ENCODE measurements around the gene ARHGAP10.
"Not testable (repeated sequence)": the region's sequence is repeated elsewhere in the genome, so short reads cannot be mapped to it uniquely, and the experiment has no call there.

Gene ARHGAP10

GRCh38 chr4:147996859-147997258 lies 265.0 kb downstream of the ARHGAP10 start:
- no peak for TF ChIP-seq CTCF (IDR thresholded peaks at IDR 0.05)
- no peaks in the 10 kb centered on the region for H3K27me3 ChIP-seq
- no peak overlapping the region for H3K27ac ChIP-seq
- no peak overlapping the region for H3K4me3 ChIP-seq (ENCODE audit: low read depth in 1 of 2, low read length in 1 of 2)
- H3K9me3 ChIP-seq: no peaks in the 10 kb centered on the region
- H3K4me1 ChIP-seq (ENCODE audit: control insufficient read depth in 1 of 2, insufficient read depth in 1 of 2, low read depth in 1 of 2, low read length in 1 of 2): no peaks in the 10 kb centered on the region
- H3K36me3 ChIP-seq: no peaks in the 10 kb centered on the region

GRCh38 chr4:148000038-148000437 lies 268.1 kb downstream of the ARHGAP10 start:
- H3K9me3 ChIP-seq; H3K4me1 ChIP-seq (ENCODE audit: control insufficient read depth in 1 of 2, insufficient read depth in 1 of 2, low read depth in 1 of 2, low read length in 1 of 2); H3K27me3 ChIP-seq; H3K36me3 ChIP-seq; H3K4me3 ChIP-seq (ENCODE audit: low read depth in 1 of 2, low read length in 1 of 2); H3K27ac ChIP-seq: not testable (repeated sequence)

GRCh38 chr4:148004228-148004857 lies 272.5 kb downstream of the ARHGAP10 start:
- TF ChIP-seq CTCF (IDR thresholded peaks at IDR 0.05): no peak
- Histone ChIP-seq H3K36me3 (no peaks in the 10 kb centered on the region), H3K9me3 (no peaks in the 10 kb centered on the region), H3K27me3 (no peaks in the 10 kb centered on the region), H3K4me3 (ENCODE audit: low read depth in 1 of 2, low read length in 1 of 2) (no peak overlapping the region), H3K27ac (no peak overlapping the region), H3K4me1 (ENCODE audit: control insufficient read depth in 1 of 2, insufficient read depth in 1 of 2, low read depth in 1 of 2, low read length in 1 of 2) (no peaks in the 10 kb centered on the region)

- Histone ChIP-seq H3K4me3 (ENCODE audit: low read depth in 1 of 2, low read length in 1 of 2) (no peak overlapping the region), H3K27ac (no peak overlapping the region), H3K4me1 (ENCODE audit: control insufficient read depth in 1 of 2, insufficient read depth in 1 of 2, low read depth in 1 of 2, low read length in 1 of 2) (no peaks in the 10 kb centered on the region), H3K9me3 (no peaks in the 10 kb centered on the region), H3K36me3 (no peaks in the 10 kb centered on the region), H3K27me3 (no peaks in the 10 kb centered on the region)
- TF ChIP-seq CTCF (IDR thresholded peaks at IDR 0.05): no peak
These were observed 274.1 kb downstream of the ARHGAP10 start for GRCh38 chr4:148006001-148006400.

GRCh38 chr4:148007314-148007760 lies 275.4 kb downstream of the ARHGAP10 start:
- TF ChIP-seq CTCF (IDR thresholded peaks at IDR 0.05): no peak
- Histone ChIP-seq H3K4me1 (ENCODE audit: control insufficient read depth in 1 of 2, insufficient read depth in 1 of 2, low read depth in 1 of 2, low read length in 1 of 2) (no peaks in the 10 kb centered on the region), H3K27ac (no peak overlapping the region), H3K4me3 (ENCODE audit: low read depth in 1 of 2, low read length in 1 of 2) (no peak overlapping the region), H3K27me3 (no peaks in the 10 kb centered on the region), H3K9me3 (no peaks in the 10 kb centered on the region), H3K36me3 (no peaks in the 10 kb centered on the region)

GRCh38 chr4:148007792-148008191 lies 275.9 kb downstream of the ARHGAP10 start:
- no peak for TF ChIP-seq CTCF (IDR thresholded peaks at IDR 0.05)
- H3K27ac ChIP-seq: no peak overlapping the region

More at GRCh38 chr4:148007792-148008191, 275.9 kb downstream of the ARHGAP10 start:
- Histone ChIP-seq H3K4me1 (ENCODE audit: control insufficient read depth in 1 of 2, insufficient read depth in 1 of 2, low read depth in 1 of 2, low read length in 1 of 2) (no peaks in the 10 kb centered on the region), H3K36me3 (no peaks in the 10 kb centered on the region), H3K27me3 (no peaks in the 10 kb centered on the region), H3K9me3 (no peaks in the 10 kb centered on the region), H3K4me3 (ENCODE audit: low read depth in 1 of 2, low read length in 1 of 2) (no peak overlapping the region)

Data from neutrophil (primary cell).